Endodermal cell (in vitro differentiated cells): Measurements from ENCODE around the gene MANSC4. TPM values are rescaled to one million over a fixed set of nuclear protein-coding genes. Genes with fewer than 3 reads are reported as not detected.

Experiments used
- DNase-seq: peaks from one replicate; pipeline ENCODE4 v3.0.0-alpha.2; 2017
- H3K27ac ChIP-seq: 2 replicates; pipeline ENCODE4 v1.5.1; 2013; ENCODE audit warnings: mild to moderate bottlenecking, low read depth, low read length, moderate library complexity
- H3K27me3 ChIP-seq: 2 replicates; pipeline ENCODE4 v1.6.1; 2013; ENCODE audit warnings: mild to moderate bottlenecking, low read length, moderate library complexity; ENCODE audit not compliant: insufficient read depth, control insufficient read depth, poor library complexity, severe bottlenecking
- H3K36me3 ChIP-seq: 2 replicates; pipeline ENCODE4 v1.7.0; 2013; ENCODE audit warnings: mild to moderate bottlenecking, low read length, moderate library complexity; ENCODE audit not compliant: control insufficient read depth, insufficient read depth
- H3K4me1 ChIP-seq: one replicate; pipeline ENCODE4 v1.7.0; 2013; ENCODE audit warnings: low read length; ENCODE audit not compliant: control insufficient read depth, insufficient read depth
- H3K4me3 ChIP-seq: 2 replicates; pipeline ENCODE4 v1.5.1; 2013; ENCODE audit warnings: mild to moderate bottlenecking, low read length, moderate library complexity
- H3K9ac ChIP-seq: 2 replicates; pipeline ENCODE4 v1.6.1; 2013; ENCODE audit warnings: mild to moderate bottlenecking, low read length, moderate library complexity; ENCODE audit not compliant: poor library complexity, severe bottlenecking; ENCODE audit errors: extremely low read depth
- H3K9me3 ChIP-seq: 2 replicates; pipeline ENCODE4 v1.6.1; 2013; ENCODE audit warnings: mild to moderate bottlenecking, low read length, moderate library complexity; ENCODE audit not compliant: control insufficient read depth
- H3K27ac Mint-ChIP-seq: 2 replicates; pipeline ENCODE4 v1.8.0; 2020; ENCODE audit warnings: mixed read lengths
- H3K27me3 Mint-ChIP-seq: 2 replicates; pipeline ENCODE4 v1.8.0; 2021; ENCODE audit warnings: mild to moderate bottlenecking, mixed read lengths; ENCODE audit not compliant: insufficient read depth
- H3K36me3 Mint-ChIP-seq: 2 replicates; pipeline ENCODE4 v1.8.0; 2020; ENCODE audit warnings: low read depth, mixed read lengths
- H3K4me1 Mint-ChIP-seq: 2 replicates; pipeline ENCODE4 v1.8.0; 2020; ENCODE audit warnings: mixed read lengths
- H3K4me3 Mint-ChIP-seq: 2 replicates; pipeline ENCODE4 v1.8.0; 2020; ENCODE audit warnings: mild to moderate bottlenecking, moderate library complexity, mixed read lengths
- H3K9me3 Mint-ChIP-seq: 2 replicates; pipeline ENCODE4 v1.8.0; 2020; ENCODE audit warnings: mild to moderate bottlenecking, mixed read lengths
- CTCF ChIP-seq: fragments of 200-600 bp; sonication (generic); conservative IDR thresholded peaks from 2 replicates; pipeline ENCODE4 v1.5.0; 2021; ENCODE audit warnings: antibody characterized with exemption, mild to moderate bottlenecking
- WGBS, 2 experiments: methylation state at CpG; one replicate each; pipeline versions ENCODE4 v1.1.5 to v1.1.7; 2013; ENCODE audit warnings: missing lambda C conversion rate in 2 of 2, mixed read lengths in 1 of 2; ENCODE audit not compliant: insufficient coverage in 1 of 2, insufficient read length in 1 of 2; 5-methylcytosine and 5-hydroxymethylcytosine counted together
- long read RNA-seq, 4 experiments: library from polyadenylated mRNA in 2 of 4; library from RNA in 1 of 4; library from capped mRNA in 1 of 4; stranded (forward) in 3 of 4; unstranded in 1 of 4; transcript quantifications; one replicate each; pipeline ENCODE4 v2.0.0, GENCODE V29; 2020 to 2021; ENCODE audit warnings: inconsistent platforms in 1 of 4
- polyA plus RNA-seq, 2 experiments: library from polyadenylated mRNA; stranded (reverse); fragments of 50-300 nt; gene quantifications; one replicate each; pipeline ENCODE4 v1.2.3, GENCODE V29; 2013
- total RNA-seq, 2 donors: library from RNA; stranded (reverse); fragmentation: NEBNext Ultra II Directional in 1 of 2; extraction: Animal tissue kit (Norgen Biotek cat#: 25700) in 1 of 2; gene quantifications; 2 replicates in 1 of 2; 3 replicates in 1 of 2; pipeline ENCODE4 v1.2.1, GENCODE V29; 2021

MANSC4 gene
- total RNA-seq: not detected
- polyA plus RNA-seq (2013, experiment 1 of 2): not detected
- not detected for polyA plus RNA-seq (2013, experiment 2 of 2)
- long read RNA-seq, experiment 1: 0 reads
- long read RNA-seq, experiment 2: 0 reads
- long read RNA-seq, experiment 3: 0 reads
- long read RNA-seq, experiment 4: 0 reads

- TF ChIP-seq CTCF: peak; percentile 42
- H3K9ac ChIP-seq: peak within 1 kb of the TSS; percentile 42
- H3K27me3 ChIP-seq: no peaks in the 10 kb centered on the region
- 0% methylated on average over 19 to 92 of the region's 92 CpGs for WGBS, 2 experiments
- Mint-ChIP-seq H3K27me3 (no peaks in the 10 kb centered on the region), H3K4me1 (peaks cover 31% of the 10 kb centered on the region), H3K27ac (peak within 1 kb of the TSS; percentile 90), H3K9me3 (peaks cover 3% of the 10 kb centered on the region), H3K36me3 (peaks cover 27% of the 10 kb centered on the region), H3K4me3 (peak within 1 kb of the TSS; percentile 66)
- no peaks in the 10 kb centered on the region for H3K4me1 ChIP-seq
- no peaks in the 10 kb centered on the region for H3K9me3 ChIP-seq
- H3K27ac ChIP-seq: peak within 1 kb of the TSS; percentile 77
- peak within 1 kb of the TSS; percentile 87 for H3K4me3 ChIP-seq
- H3K36me3 ChIP-seq: peaks cover 15% of the 10 kb centered on the region
- DNase-seq: peak; percentile 94
Measured at GRCh38 chr12:27779920-27780611, at the start of gene MANSC4, which contains the start of gene KLHL42. Gene MANSC4 (minus strand): TSS chr12:27780236. CDS start chr12:27771276, 8,960 bp downstream. Gene KLHL42 (plus strand): TSS chr12:27780233. CDS start chr12:27780331, 98 bp downstream.

GRCh38 chr12:27828196-27828595 is 48.2 kb upstream of the MANSC4 start:
- DNase-seq: no peak
- no peak overlapping the region for H3K27ac Mint-ChIP-seq
- no peaks in the 10 kb centered on the region for H3K36me3 ChIP-seq

GRCh38 chr12:27826076-27826475 is 46.0 kb upstream of the MANSC4 start:
- H3K9ac ChIP-seq: no peak overlapping the region
- Mint-ChIP-seq H3K4me1 (peaks cover 2% of the 10 kb centered on the region), H3K36me3 (no peaks in the 10 kb centered on the region), H3K27me3 (peaks cover 2% of the 10 kb centered on the region), H3K4me3 (no peak overlapping the region), H3K9me3 (no peaks in the 10 kb centered on the region), H3K27ac (no peak overlapping the region)
- 79 to 100% methylated on average over 1 of the region's 1 CpG for WGBS, 2 experiments
- no peak overlapping the region for H3K27ac ChIP-seq
- no peaks in the 10 kb centered on the region for H3K27me3 ChIP-seq
- no peaks in the 10 kb centered on the region for H3K4me1 ChIP-seq
- no peaks in the 10 kb centered on the region for H3K36me3 ChIP-seq
- H3K9me3 ChIP-seq: no peaks in the 10 kb centered on the region
- no peak overlapping the region for H3K4me3 ChIP-seq
- DNase-seq: no peak
- TF ChIP-seq CTCF: no peak

More at GRCh38 chr12:27828196-27828595, 48.2 kb upstream of the MANSC4 start:
- Mint-ChIP-seq H3K4me3 (no peak overlapping the region), H3K9me3 (no peaks in the 10 kb centered on the region), H3K27me3 (peaks cover 2% of the 10 kb centered on the region), H3K36me3 (no peaks in the 10 kb centered on the region), H3K4me1 (peaks cover 12% of the 10 kb centered on the region)
- 93% methylated on average over 3 of the region's 3 CpGs; no CpG with 5 or more reads in 1 of the 2 experiments for WGBS, 2 experiments
- no peaks in the 10 kb centered on the region for H3K4me1 ChIP-seq
- H3K9me3 ChIP-seq: no peaks in the 10 kb centered on the region
- no peak overlapping the region for H3K4me3 ChIP-seq
- H3K27ac ChIP-seq: no peak overlapping the region
- H3K9ac ChIP-seq: no peak overlapping the region
- H3K27me3 ChIP-seq: no peaks in the 10 kb centered on the region
- no peak for TF ChIP-seq CTCF
